Thyroid gland (tissue), 4 donors: ENCODE measurements around the gene UBR4.

Experiments used
- CTCF ChIP-seq, 6 experiments: fragments of 200-600 bp in 3 of 6; fragments of 450-650 bp in 3 of 6; sonication (generic) in 3 of 6; IDR thresholded peaks; one replicate each; pipeline ENCODE4 v1.5.1; 2016 to 2019; ENCODE audit warnings: antibody characterized with exemption in 6 of 6, mild to moderate bottlenecking in 2 of 6, inconsistent platforms in 1 of 6, moderate library complexity in 1 of 6
- POLR2A ChIP-seq, 2 donors: fragments of 450-650 bp; IDR thresholded peaks; one replicate each; pipeline ENCODE4 v1.6.1; 2017; ENCODE audit warnings: antibody characterized with exemption in 2 of 2, mild to moderate bottlenecking in 2 of 2, moderate library complexity in 1 of 2

GRCh38 chr1:19258353-19258752, 48.3 kb upstream of the UBR4 start:
- no peak for TF ChIP-seq POLR2A (IDR thresholded peaks at IDR 0.05)
- no peak for TF ChIP-seq CTCF (IDR thresholded peaks at IDR 0.05)
